Measurements from ENCODE around the gene TTBK1.

GRCh38 chr6:43334466-43335095 is 91.3 kb downstream of the TTBK1 start:
- TF ChIP-seq, protein P1, sequence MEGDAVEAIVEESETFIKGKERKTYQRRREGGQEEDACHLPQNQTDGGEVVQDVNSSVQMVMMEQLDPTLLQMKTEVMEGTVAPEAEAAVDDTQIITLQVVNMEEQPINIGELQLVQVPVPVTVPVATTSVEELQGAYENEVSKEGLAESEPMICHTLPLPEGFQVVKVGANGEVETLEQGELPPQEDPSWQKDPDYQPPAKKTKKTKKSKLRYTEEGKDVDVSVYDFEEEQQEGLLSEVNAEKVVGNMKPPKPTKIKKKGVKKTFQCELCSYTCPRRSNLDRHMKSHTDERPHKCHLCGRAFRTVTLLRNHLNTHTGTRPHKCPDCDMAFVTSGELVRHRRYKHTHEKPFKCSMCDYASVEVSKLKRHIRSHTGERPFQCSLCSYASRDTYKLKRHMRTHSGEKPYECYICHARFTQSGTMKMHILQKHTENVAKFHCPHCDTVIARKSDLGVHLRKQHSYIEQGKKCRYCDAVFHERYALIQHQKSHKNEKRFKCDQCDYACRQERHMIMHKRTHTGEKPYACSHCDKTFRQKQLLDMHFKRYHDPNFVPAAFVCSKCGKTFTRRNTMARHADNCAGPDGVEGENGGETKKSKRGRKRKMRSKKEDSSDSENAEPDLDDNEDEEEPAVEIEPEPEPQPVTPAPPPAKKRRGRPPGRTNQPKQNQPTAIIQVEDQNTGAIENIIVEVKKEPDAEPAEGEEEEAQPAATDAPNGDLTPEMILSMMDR (conservative IDR thresholded peaks at IDR 0.05) = peak; percentile 79
- no peak for TF ChIP-seq ZFX (IDR thresholded peaks at IDR 0.05)
